HG03045 (cell line): ENCODE results near the gene LHPP.

ENCODE experiments used
- ATAC-seq: cut with Tn5 transposase; IDR thresholded peaks from one replicate; pipeline ENCODE4 v1.9.1; 2021; ENCODE audit warnings: mild to moderate bottlenecking, moderate library complexity; ENCODE audit not compliant: unreplicated experiment

LHPP gene

DNA sequence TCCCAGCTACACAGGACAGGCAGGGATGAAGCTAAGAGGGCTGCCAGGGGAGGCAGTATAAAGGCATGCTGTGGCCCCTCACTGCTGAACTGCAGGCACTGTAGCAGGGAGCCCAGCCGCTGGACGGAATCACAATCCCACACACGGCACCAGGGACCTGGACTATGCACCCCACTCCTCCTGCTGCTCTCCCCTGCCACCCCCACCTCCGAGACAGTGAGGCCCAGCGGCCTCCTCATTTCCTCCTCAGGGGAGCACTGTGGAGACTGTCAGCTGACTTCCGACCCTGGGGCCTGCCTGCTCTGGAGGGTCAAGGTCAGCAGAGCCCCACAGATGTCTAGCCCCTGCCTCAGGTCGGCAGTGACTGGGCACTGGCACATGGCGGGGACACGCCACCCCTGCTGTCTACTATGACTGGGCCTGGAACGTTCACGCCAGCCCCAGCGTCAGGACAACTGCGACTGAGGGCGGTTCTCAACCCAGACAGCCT, 189.8 kb downstream of the LHPP start:
- no peak for ATAC-seq

GRCh38 chr10:124652200-124652599, 190.6 kb downstream of the LHPP start:
- ATAC-seq, result no peak

DNA sequence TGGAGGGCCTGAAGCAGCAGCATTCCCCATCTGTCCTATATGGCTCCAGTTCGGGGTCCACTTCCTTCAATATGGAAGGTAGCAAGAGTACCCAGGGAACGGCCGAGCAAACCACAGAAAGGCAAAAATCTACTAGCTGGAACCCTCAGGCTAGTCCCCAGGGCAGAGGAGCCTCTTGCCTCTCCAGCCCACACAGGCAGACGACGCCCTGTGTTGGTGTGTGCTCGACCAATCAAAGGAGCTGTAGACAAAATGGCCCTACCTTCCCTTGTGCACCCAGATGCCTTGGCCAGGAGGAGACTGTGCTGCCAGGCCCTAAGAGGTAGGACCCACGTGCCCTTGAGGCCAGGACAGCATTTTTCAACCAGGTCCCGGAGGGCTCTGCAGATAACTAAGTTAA, 191.1 kb downstream of the LHPP start:
- ATAC-seq, result no peak

DNA sequence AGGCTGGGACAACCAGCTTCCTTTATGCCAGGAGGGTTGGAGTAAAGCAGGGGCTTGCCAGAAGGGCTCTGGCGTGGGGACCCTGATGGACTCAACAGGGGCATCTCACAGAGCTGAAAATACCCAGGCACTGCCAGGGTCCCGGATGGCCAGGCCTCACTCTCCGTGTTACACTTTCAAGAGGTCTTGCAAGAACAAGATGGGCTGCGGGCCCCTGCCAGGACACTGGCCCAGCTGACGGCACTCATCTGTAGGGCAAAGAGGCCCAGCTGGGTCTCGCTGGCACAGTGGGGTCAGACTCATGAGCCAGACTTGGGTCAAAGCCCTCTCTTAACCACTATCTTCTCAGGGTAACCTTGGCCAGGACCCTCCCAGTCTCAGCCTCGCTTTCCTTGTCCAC, 191.7 kb downstream of the LHPP start:
- ATAC-seq, result no peak

DNA sequence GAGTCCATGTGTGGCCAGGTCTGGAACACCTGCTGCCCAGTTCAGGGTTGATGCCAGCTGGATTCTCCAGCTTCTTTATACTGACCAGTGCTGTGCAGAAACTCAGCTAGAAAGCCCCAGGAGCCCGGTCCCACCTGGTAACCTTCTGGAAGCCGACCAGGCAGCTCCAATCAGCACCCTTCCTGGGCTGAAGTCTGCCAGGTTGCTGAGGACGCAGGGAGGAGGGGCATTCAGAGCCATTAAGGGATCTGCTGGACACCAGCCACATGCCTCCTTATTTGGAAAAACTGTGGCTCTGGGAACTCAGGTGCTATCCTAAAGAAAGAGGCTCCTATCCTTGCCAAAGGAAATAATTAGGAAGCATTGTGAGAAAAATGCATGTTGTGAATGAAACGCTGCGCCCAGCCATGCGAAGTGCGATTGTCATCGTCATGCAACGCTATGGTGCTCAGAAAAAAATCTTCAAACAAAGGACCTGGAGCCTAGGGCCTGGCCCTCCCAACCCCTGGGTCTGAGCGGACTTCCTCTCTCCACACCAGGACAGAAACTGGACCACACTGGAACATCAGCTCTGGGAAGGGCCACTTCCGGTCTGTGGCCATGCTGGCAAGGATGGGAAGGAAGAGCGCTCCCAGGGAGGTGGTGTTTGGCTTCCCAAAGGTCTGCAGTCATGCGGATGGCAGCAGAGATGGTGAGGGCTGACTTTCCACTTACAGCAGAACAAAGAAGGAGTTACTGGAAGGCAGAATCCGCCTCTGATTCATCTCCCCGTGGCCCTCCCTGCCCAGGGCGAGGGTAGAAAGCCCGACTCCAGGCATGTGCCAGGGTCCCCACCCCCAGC, 192.4 kb downstream of the LHPP start:
- no peak for ATAC-seq

DNA sequence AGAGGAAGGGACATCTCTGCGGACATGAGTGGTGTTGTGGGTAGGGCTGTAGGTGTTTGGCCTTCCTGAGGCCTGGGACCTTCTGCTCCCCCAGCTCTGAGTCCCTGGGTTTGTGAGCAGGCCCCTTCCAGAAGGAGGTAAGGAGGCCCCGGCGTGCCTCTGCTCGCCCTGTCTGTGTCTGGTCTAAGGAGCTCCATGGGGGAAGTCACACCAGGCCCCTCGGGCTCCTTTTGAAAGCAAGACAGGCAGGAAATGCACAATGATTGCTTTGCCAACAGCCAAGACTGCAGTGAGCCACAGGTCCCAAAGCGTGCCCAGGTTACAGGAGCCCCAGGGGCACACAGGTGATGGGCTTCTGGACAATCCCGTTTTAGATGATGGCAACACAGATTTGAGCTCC, 193.1 kb downstream of the LHPP start:
- ATAC-seq, result no peak

- ATAC-seq, result no peak
These were observed 193.8 kb downstream of the LHPP start for GRCh38 chr10:124655191-124656112.

DNA sequence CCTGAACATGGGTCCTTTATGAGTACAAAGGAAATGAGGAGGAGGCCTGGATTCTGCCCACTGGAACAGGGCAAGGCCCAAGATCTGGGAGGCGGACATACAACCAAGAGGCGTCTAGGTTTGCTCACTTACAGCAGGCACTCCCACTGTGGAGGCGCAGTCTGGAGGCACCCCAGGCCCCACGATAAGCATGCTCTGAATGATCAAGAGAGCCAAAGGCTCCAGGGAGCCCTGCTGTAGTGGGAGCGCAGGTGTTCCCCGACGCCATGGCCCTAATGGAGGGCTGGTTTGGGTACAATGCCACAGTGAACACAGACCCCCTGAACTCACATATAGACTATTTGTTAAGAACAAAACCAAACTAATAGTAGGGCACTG, 194.5 kb downstream of the LHPP start:
- ATAC-seq, result no peak

- no peak for ATAC-seq
These were observed 194.9 kb downstream of the LHPP start for GRCh38 chr10:124656541-124656940.

DNA sequence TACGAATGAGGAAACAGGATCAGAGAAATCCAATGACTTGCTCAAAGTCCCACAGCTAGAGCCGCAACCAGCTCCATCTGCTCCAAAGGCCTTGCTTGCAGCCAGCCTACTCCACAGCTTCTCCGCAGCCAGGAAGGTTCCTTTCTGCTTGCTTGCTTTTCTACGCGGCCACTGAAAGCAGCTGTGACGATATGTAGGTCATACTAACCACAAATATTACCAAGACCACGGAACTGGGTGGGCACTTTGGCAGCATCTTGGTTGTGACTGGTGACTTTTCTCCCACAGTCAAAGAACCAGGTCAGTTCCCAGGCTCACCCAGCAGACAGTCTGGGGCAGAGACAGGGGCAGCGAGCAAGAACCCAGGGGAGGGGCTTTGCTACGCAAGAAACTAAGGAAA, 196.2 kb downstream of the LHPP start:
- no peak for ATAC-seq

DNA sequence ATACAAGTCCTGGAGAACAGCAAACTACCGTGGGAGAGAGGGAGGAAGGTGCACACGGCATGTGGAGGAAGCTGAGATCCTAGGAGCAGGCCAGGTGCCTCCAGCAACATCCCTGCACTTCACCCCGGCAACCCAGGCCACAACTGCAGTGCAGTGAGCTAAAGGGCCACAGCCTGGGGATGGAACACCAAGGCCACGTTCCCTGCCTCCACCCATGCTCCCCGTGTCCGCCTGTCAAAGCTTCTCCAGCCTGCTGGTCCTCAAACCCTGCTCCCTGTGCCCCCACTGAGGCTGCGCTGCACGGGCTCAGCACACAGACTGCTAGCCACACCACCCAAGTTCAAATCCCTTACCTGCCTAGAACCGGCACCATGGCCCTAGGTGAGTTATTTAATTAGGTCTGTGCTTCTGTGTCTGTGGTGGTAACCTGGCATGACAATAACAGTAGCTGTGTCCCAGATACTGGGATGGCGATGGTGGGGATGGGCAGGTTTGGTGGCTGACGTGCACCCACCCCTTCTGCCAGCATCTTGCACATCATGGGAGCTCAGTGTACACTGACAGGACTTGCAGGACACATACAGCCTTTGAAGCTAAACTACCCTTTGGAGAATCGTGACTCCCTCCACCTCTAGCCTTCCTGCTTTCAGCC, 197.1 kb downstream of the LHPP start:
- ATAC-seq, result no peak

GRCh38 chr10:124659380-124659779, 197.8 kb downstream of the LHPP start:
- ATAC-seq, result no peak

DNA sequence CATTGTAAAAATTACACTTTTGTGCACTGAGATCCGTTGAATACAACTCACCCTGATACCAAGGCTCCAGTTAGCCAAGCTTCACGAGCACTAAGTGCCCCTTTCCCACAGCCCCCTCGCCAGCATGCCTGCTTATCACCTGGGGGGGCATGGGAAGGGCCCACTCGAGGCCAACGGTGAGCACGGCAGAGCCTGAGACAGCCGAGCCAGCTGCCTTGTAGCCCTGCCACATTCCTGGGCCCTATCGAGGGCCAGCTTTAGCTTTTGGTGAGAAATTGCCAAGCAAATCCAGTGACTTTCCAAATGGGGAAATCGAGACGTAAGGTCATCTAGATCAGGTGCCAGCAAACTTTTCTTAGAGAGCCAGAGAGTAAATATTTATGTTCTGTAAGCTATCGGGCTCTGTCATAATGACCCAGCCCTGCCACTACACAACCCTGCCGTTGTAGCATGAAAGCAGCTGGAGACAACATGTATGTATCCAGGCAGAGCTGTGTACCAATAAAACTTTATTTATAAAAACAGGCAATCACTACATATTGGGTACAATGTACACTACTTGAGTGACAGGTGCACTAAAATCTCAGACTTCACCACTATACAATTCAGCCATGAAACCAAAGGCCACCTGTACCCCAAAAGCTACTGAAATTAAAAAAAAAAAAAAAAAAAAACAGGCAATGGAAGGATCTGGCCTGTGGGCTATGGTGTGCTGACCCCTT, 198.9 kb downstream of the LHPP start:
- no peak for ATAC-seq

GRCh38 chr10:124661660-124662180, 200.1 kb downstream of the LHPP start:
- no peak for ATAC-seq

DNA sequence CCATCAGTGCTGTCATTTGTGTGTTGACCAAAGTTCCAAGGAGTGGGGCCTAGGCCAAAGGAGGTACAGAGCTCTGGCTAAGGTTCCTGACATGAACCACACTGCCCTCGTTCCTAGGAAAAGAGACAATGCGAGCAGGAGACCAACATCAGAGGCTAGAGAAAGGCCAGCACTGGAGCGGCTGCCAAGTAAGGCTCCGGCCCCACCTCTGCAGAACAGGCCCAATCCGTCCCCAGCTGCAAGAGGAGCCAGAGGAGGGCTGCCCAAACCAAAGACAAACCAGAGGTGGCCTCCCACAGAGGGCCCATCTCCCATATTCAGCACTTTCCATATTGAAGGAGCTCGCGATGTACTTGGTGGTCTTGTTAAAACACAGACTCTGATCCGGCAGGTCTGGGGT, 201.6 kb downstream of the LHPP start:
- no peak for ATAC-seq
